GM23338 (cell line): Measurements from ENCODE around the gene TNFAIP3. TPM values are rescaled to one million over a fixed set of nuclear protein-coding genes. Genes with fewer than 3 reads are reported as not detected.
"Not testable (repeated sequence)": the region's sequence is repeated elsewhere in the genome, so short reads cannot be mapped to it uniquely, and the experiment has no call there.

Experiments
- ATAC-seq: fragments of 200-7000 bp; cut with Tn5 transposase; 3 replicates; pipeline ENCODE4 v1.9.1; 2020
- DNase-seq: peaks from one replicate; pipeline ENCODE4 v3.0.0-alpha.2; 2015; ENCODE audit warnings: low spot score
- H2AFZ ChIP-seq: fragments of 200-600 bp; sonication (generic); 2 replicates; pipeline ENCODE4 v1.8.0; 2016; ENCODE audit warnings: antibody characterized with exemption, mild to moderate bottlenecking, moderate library complexity
- H3F3A ChIP-seq: fragments of 200-600 bp; sonication (generic); replicated peaks from 2 replicates; pipeline ENCODE4 v1.8.0; 2017; ENCODE audit warnings: antibody characterized with exemption, mixed run types, low read depth
- H3K27ac ChIP-seq: fragments of 200-600 bp; sonication (generic); 2 replicates; pipeline ENCODE4 v1.6.1; 2016; ENCODE audit warnings: low read depth
- H3K27me3 ChIP-seq: fragments of 200-600 bp; sonication (generic); 2 replicates; pipeline ENCODE4 v1.8.0; 2016; ENCODE audit warnings: mild to moderate bottlenecking, mixed run types, moderate library complexity; ENCODE audit not compliant: insufficient read depth
- H3K36me3 ChIP-seq: fragments of 200-600 bp; sonication (generic); 2 replicates; pipeline ENCODE4 v1.8.0; 2016; ENCODE audit warnings: mild to moderate bottlenecking; ENCODE audit not compliant: insufficient read depth
- H3K4me1 ChIP-seq: fragments of 200-600 bp; sonication (generic); 2 replicates; pipeline ENCODE4 v1.8.0; 2016; ENCODE audit warnings: mild to moderate bottlenecking, moderate library complexity; ENCODE audit not compliant: insufficient read depth
- H3K4me2 ChIP-seq: fragments of 200-600 bp; sonication (generic); 2 replicates; pipeline ENCODE4 v1.7.1; 2017; ENCODE audit warnings: mixed run types
- H3K4me3 ChIP-seq: fragments of 200-600 bp; sonication (generic); 2 replicates; pipeline ENCODE4 v1.6.1; 2016; ENCODE audit warnings: mixed run types
- H3K79me2 ChIP-seq: fragments of 200-600 bp; sonication (generic); replicated peaks from 2 replicates; pipeline ENCODE4 v1.8.0; 2017; ENCODE audit warnings: mild to moderate bottlenecking; ENCODE audit not compliant: insufficient read depth
- H3K9me2 ChIP-seq: fragments of 200-600 bp; sonication (generic); 2 replicates; pipeline ENCODE4 v1.8.0; 2017; ENCODE audit not compliant: insufficient read depth
- H4K20me1 ChIP-seq: fragments of 200-600 bp; sonication (generic); replicated peaks from 2 replicates; pipeline ENCODE4 v1.8.0; 2017; ENCODE audit warnings: mild to moderate bottlenecking; ENCODE audit not compliant: insufficient read depth
- H3K27ac Mint-ChIP-seq: 2 replicates; pipeline ENCODE4 v1.8.0; 2020; ENCODE audit warnings: inconsistent platforms, mild to moderate bottlenecking, moderate library complexity, mixed read lengths
- H3K27me3 Mint-ChIP-seq: 3 replicates; pipeline ENCODE4 v1.8.0; 2022; ENCODE audit warnings: low read depth, mild to moderate bottlenecking, moderate library complexity, mixed read lengths, inconsistent platforms; ENCODE audit not compliant: insufficient read depth, poor library complexity
- H3K36me3 Mint-ChIP-seq: 3 replicates; pipeline ENCODE4 v1.8.0; 2021; ENCODE audit warnings: low read depth, mild to moderate bottlenecking, inconsistent platforms, moderate library complexity, mixed read lengths
- H3K4me1 Mint-ChIP-seq: 3 replicates; pipeline ENCODE4 v1.8.0; 2020; ENCODE audit warnings: mild to moderate bottlenecking, inconsistent platforms, mixed read lengths
- H3K4me3 Mint-ChIP-seq: 3 replicates; pipeline ENCODE4 v1.8.0; 2021; ENCODE audit warnings: moderate library complexity, mild to moderate bottlenecking, inconsistent platforms, mixed read lengths
- H3K9me3 Mint-ChIP-seq: 3 replicates; pipeline ENCODE4 v1.8.0; 2020; ENCODE audit warnings: moderate library complexity, mild to moderate bottlenecking, inconsistent platforms, mixed read lengths
- CREB1 ChIP-seq: fragments of 250-450 bp; sonication (Bioruptor Pico); IDR thresholded peaks from 2 replicates; pipeline ENCODE4 v1.5.0; 2020; ENCODE audit warnings: low read depth, mild to moderate bottlenecking, moderate library complexity
- CTCF ChIP-seq, 2 experiments: fragments of 200-600 bp in 1 of 2; sonication (generic) in 1 of 2; conservative IDR thresholded peaks; 2 replicates each; pipeline versions ENCODE4 v1.5.1 to v1.6.1; 2016 to 2017; ENCODE audit warnings: antibody characterized with exemption in 2 of 2, low read depth in 2 of 2, mild to moderate bottlenecking in 2 of 2, moderate library complexity in 1 of 2
- ETS1 ChIP-seq: IDR thresholded peaks from 2 replicates; pipeline ENCODE4 v1.6.1; 2016; ENCODE audit warnings: antibody characterized with exemption
- EZH2 ChIP-seq: fragments of 200-600 bp; sonication (generic); IDR thresholded peaks from one replicate; pipeline ENCODE4 v1.8.0; 2017; ENCODE audit warnings: antibody characterized with exemption, mild to moderate bottlenecking, low read depth; ENCODE audit not compliant: unreplicated experiment
- EZH2phosphoT487 ChIP-seq: fragments of 200-600 bp; sonication (generic); IDR thresholded peaks from one replicate; pipeline ENCODE4 v1.8.1; 2018; ENCODE audit warnings: antibody characterized with exemption; ENCODE audit not compliant: unreplicated experiment
- JUNB ChIP-seq: IDR thresholded peaks from one replicate; pipeline ENCODE4 v1.6.1; 2016; ENCODE audit warnings: antibody characterized with exemption; ENCODE audit not compliant: unreplicated experiment
- NANOG ChIP-seq: IDR thresholded peaks from 2 replicates; pipeline ENCODE4 v1.6.1; 2016; ENCODE audit warnings: antibody characterized with exemption, borderline replicate concordance
- REST ChIP-seq: IDR thresholded peaks from one replicate; pipeline ENCODE4 v1.6.1; 2018; ENCODE audit warnings: antibody characterized with exemption; ENCODE audit not compliant: unreplicated experiment
- ZNF114 ChIP-seq: fragments of 250-450 bp; sonication (Bioruptor Pico); IDR thresholded peaks from 2 replicates; pipeline ENCODE4 v1.5.0; 2020; ENCODE audit warnings: mild to moderate bottlenecking, moderate library complexity
- ZNF331 ChIP-seq: fragments of 250-450 bp; sonication (Bioruptor Pico); IDR thresholded peaks from 2 replicates; pipeline ENCODE4 v1.5.0; 2020; ENCODE audit warnings: low read depth, mild to moderate bottlenecking, moderate library complexity
- polyA plus RNA-seq: library from polyadenylated mRNA; unstranded; fragments of >200 nt; fragmentation: Nextera tagmentation; extraction: Ambion mirVana; gene quantifications from 2 replicates; pipeline ENCODE4 v1.2.1, GENCODE V29; 2016
- total RNA-seq: library from RNA; depleted of rRNA; stranded (reverse); fragments of >200 nt; shearing (Covaris generic); gene quantifications from 2 replicates; pipeline ENCODE4 v1.2.3, GENCODE V29; 2014

The TNFAIP3 gene
- total and polyA plus RNA-seq, 2 experiments from 2014 or later: 2.1 to 2.3 TPM

- Histone ChIP-seq H3K27ac (no peak overlapping the region), H4K20me1 (no peaks in the 10 kb centered on the region), H3K27me3 (no peaks in the 10 kb centered on the region), H3K4me1 (no peaks in the 10 kb centered on the region), H3K4me3 (no peak overlapping the region), H3K9me2 (peaks cover 12% of the 10 kb centered on the region), H2AFZ (no peak overlapping the region), H3K4me2 (no peak overlapping the region), H3K79me2 (no peaks in the 10 kb centered on the region), H3F3A (no peaks in the 10 kb centered on the region), H3K36me3 (no peaks in the 10 kb centered on the region)
- Mint-ChIP-seq H3K27me3 (peaks cover 2% of the 10 kb centered on the region), H3K4me1 (no peaks in the 10 kb centered on the region; the same call in 2 of the 3 replicates), H3K4me3 (no peak overlapping the region), H3K27ac (no peak overlapping the region), H3K36me3 (no peaks in the 10 kb centered on the region), H3K9me3 (no peaks in the 10 kb centered on the region; the same call in 1 of the 3 replicates)
- no peak for ATAC-seq
- no peak for TF ChIP-seq REST
- no peak for TF ChIP-seq CTCF (conservative IDR thresholded peaks at IDR 0.05; ENCODE audit: low read depth in 2 of 2)
- TF ChIP-seq ZNF114 (CRISPR knock-in tag): no peak
- TF ChIP-seq EZH2phosphoT487: no peak
- no peak for TF ChIP-seq ETS1
- TF ChIP-seq JUNB: no peak
- TF ChIP-seq CREB1: no peak
- TF ChIP-seq NANOG: no peak
- no peak for TF ChIP-seq EZH2
- no peak for TF ChIP-seq ZNF331 (CRISPR knock-in tag)
- DNase-seq: no peak
Observed at GRCh38 chr6:137893726-137894125, 26.7 kb downstream of the TNFAIP3 start.

- H3K27ac ChIP-seq, H3K9me3 Mint-ChIP-seq, H3K4me1 Mint-ChIP-seq, ATAC-seq, H3K79me2 ChIP-seq, H3K4me3 Mint-ChIP-seq, H3K4me3 ChIP-seq, H3K27ac Mint-ChIP-seq, H3K27me3 ChIP-seq, DNase-seq, H3K4me1 ChIP-seq, H3K36me3 Mint-ChIP-seq, H3K36me3 ChIP-seq, H3K9me2 ChIP-seq, H3K27me3 Mint-ChIP-seq, H4K20me1 ChIP-seq, H2AFZ ChIP-seq, H3F3A ChIP-seq, H3K4me2 ChIP-seq: not testable (repeated sequence)
Observed at GRCh38 chr6:137894378-137894777, 27.3 kb downstream of the TNFAIP3 start.
